Measurements from ENCODE around the gene SEPTIN7.

DNA sequence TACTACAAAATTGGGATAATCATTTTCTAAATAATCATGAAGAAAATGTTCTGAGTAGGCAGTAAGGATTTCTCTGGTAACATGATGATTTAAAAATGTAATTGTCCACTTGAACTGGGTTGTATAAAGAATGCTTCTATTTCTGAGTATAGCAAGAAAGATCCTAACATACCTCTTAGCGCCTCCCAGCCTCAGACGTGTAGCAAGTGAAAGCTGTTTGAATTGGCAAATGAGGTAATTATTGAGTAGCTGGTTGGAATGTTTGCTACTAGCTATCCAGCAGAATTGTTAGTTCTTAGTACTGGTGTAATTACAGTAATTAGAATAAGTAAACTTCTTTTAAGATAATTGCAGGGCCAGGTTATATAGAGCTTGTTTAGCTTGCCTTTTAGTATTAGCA is 47.9 kb downstream of the SEPTIN7 start:
- TF ChIP-seq TAF1 (CRISPR knock-in tag; IDR thresholded peaks at IDR 0.05) (no peak), EZH2 (conservative IDR thresholded peaks at IDR 0.05; ENCODE audit: low read depth, low read length) (no peak), WIZ (CRISPR knock-in tag; IDR thresholded peaks at IDR 0.05) (no peak), EP300 (IDR thresholded peaks at IDR 0.05; ENCODE audit: low read depth in 2 of 2, low read length in 2 of 2) (no peak), EP300 (CRISPR knock-in tag; IDR thresholded peaks at IDR 0.05; ENCODE audit: borderline replicate concordance) (no peak), POLR2AphosphoS5 (IDR thresholded peaks at IDR 0.05; ENCODE audit: low read depth, low read length) (no peak), KDM1A (CRISPR knock-in tag; IDR thresholded peaks at IDR 0.05) (no peak), NONO (IDR thresholded peaks at IDR 0.05) (no peak), NONO (CRISPR knock-in tag; conservative IDR thresholded peaks at IDR 0.05) (no peak), HDAC2 (CRISPR knock-in tag; IDR thresholded peaks at IDR 0.05) (no peak), ZNF24 (IDR thresholded peaks at IDR 0.05) (no peak)
- TF ChIP-seq, protein P1, sequence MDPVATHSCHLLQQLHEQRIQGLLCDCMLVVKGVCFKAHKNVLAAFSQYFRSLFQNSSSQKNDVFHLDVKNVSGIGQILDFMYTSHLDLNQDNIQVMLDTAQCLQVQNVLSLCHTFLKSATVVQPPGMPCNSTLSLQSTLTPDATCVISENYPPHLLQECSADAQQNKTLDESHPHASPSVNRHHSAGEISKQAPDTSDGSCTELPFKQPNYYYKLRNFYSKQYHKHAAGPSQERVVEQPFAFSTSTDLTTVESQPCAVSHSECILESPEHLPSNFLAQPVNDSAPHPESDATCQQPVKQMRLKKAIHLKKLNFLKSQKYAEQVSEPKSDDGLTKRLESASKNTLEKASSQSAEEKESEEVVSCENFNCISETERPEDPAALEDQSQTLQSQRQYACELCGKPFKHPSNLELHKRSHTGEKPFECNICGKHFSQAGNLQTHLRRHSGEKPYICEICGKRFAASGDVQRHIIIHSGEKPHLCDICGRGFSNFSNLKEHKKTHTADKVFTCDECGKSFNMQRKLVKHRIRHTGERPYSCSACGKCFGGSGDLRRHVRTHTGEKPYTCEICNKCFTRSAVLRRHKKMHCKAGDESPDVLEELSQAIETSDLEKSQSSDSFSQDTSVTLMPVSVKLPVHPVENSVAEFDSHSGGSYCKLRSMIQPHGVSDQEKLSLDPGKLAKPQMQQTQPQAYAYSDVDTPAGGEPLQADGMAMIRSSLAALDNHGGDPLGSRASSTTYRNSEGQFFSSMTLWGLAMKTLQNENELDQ (CRISPR knock-in tag; IDR thresholded peaks at IDR 0.05; ENCODE audit: borderline replicate concordance): no peak
- TF ChIP-seq, protein P2, sequence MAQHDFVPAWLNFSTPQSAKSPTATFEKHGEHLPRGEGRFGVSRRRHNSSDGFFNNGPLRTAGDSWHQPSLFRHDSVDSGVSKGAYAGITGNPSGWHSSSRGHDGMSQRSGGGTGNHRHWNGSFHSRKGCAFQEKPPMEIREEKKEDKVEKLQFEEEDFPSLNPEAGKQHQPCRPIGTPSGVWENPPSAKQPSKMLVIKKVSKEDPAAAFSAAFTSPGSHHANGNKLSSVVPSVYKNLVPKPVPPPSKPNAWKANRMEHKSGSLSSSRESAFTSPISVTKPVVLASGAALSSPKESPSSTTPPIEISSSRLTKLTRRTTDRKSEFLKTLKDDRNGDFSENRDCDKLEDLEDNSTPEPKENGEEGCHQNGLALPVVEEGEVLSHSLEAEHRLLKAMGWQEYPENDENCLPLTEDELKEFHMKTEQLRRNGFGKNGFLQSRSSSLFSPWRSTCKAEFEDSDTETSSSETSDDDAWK (CRISPR knock-in tag; IDR thresholded peaks at IDR 0.05): no peak
- TF ChIP-seq, protein P3, sequence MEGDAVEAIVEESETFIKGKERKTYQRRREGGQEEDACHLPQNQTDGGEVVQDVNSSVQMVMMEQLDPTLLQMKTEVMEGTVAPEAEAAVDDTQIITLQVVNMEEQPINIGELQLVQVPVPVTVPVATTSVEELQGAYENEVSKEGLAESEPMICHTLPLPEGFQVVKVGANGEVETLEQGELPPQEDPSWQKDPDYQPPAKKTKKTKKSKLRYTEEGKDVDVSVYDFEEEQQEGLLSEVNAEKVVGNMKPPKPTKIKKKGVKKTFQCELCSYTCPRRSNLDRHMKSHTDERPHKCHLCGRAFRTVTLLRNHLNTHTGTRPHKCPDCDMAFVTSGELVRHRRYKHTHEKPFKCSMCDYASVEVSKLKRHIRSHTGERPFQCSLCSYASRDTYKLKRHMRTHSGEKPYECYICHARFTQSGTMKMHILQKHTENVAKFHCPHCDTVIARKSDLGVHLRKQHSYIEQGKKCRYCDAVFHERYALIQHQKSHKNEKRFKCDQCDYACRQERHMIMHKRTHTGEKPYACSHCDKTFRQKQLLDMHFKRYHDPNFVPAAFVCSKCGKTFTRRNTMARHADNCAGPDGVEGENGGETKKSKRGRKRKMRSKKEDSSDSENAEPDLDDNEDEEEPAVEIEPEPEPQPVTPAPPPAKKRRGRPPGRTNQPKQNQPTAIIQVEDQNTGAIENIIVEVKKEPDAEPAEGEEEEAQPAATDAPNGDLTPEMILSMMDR (CRISPR knock-in tag; IDR thresholded peaks at IDR 0.05): no peak
- TF ChIP-seq, protein P4, sequence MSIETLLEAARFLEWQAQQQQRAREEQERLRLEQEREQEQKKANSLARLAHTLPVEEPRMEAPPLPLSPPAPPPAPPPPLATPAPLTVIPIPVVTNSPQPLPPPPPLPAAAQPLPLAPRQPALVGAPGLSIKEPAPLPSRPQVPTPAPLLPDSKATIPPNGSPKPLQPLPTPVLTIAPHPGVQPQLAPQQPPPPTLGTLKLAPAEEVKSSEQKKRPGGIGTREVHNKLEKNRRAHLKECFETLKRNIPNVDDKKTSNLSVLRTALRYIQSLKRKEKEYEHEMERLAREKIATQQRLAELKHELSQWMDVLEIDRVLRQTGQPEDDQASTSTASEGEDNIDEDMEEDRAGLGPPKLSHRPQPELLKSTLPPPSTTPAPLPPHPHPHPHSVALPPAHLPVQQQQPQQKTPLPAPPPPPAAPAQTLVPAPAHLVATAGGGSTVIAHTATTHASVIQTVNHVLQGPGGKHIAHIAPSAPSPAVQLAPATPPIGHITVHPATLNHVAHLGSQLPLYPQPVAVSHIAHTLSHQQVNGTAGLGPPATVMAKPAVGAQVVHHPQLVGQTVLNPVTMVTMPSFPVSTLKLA (IDR thresholded peaks at IDR 0.05): no peak

Data from HepG2 (cell line).